ENCODE results near the gene NCOA1.

DNA sequence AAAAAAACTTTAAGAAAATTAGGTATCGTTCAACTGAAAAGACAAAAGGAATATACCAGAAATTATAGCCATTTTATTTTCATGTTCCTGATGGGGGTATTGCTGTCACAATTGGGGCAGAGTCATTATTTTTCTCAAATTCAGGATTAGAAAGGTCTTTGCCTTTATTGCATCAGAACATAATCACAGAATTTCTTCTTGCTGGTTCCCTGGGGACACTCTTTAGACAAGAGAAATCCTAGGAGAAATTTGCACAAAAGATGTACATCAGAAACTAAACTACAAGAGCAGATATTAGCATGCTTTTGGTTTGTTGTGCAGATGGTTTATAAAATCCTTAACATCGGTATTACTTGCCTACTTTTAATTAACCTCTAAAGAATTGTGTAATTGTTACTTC lies 103.2 kb downstream of the NCOA1 start:
- TF ChIP-seq, protein P1, sequence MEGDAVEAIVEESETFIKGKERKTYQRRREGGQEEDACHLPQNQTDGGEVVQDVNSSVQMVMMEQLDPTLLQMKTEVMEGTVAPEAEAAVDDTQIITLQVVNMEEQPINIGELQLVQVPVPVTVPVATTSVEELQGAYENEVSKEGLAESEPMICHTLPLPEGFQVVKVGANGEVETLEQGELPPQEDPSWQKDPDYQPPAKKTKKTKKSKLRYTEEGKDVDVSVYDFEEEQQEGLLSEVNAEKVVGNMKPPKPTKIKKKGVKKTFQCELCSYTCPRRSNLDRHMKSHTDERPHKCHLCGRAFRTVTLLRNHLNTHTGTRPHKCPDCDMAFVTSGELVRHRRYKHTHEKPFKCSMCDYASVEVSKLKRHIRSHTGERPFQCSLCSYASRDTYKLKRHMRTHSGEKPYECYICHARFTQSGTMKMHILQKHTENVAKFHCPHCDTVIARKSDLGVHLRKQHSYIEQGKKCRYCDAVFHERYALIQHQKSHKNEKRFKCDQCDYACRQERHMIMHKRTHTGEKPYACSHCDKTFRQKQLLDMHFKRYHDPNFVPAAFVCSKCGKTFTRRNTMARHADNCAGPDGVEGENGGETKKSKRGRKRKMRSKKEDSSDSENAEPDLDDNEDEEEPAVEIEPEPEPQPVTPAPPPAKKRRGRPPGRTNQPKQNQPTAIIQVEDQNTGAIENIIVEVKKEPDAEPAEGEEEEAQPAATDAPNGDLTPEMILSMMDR (IDR thresholded peaks at IDR 0.05; ENCODE audit: poor library complexity): no peak
- no peak for TF ChIP-seq EZH2phosphoT487 (IDR thresholded peaks at IDR 0.05; ENCODE audit: low read depth, severe bottlenecking, unreplicated experiment)
